Measurements from ENCODE around the gene TOR1A. TPM values are rescaled to one million over a fixed set of nuclear protein-coding genes. Genes with fewer than 3 reads are reported as not detected.

TOR1A gene
- polyA plus RNA-seq, 1 donor (not counting 4 experiments of a cell fraction or from before 2014, with no cell fraction given), result 60.6 TPM

GRCh38 chr9:129832982-129833381 lies 9.0 kb upstream of the TOR1A start:
- H4K20me1 ChIP-seq (ENCODE audit: control insufficient read depth, extremely low read depth, insufficient read depth, low read length), result no peaks in the 10 kb centered on the region
- peaks cover 18% of the 10 kb centered on the region for H3K79me2 ChIP-seq (ENCODE audit: control insufficient read depth, insufficient read depth, low read length)
- H3K9me3 ChIP-seq (ENCODE audit: control insufficient read depth, low read depth, low read length), result no peaks in the 10 kb centered on the region
- no peaks in the 10 kb centered on the region for H3K27me3 ChIP-seq (ENCODE audit: control insufficient read depth, extremely low read depth, insufficient read depth, low read length)
- dilution Hi-C loops (cut with MboI; ENCODE audit: extremely low pct_ligation_motif_present, low sequenced_read_pairs), result no loop called here
- H2AFZ ChIP-seq (ENCODE audit: control insufficient read depth, low read length), result no peak overlapping the region
- peaks cover 15% of the 10 kb centered on the region for H3K4me1 ChIP-seq (ENCODE audit: control insufficient read depth, extremely low read depth, insufficient read depth, low read length)
- no peak for TF ChIP-seq CTCF (optimal IDR thresholded peaks at IDR 0.05 in 1 of 3, IDR thresholded peaks at IDR 0.05 in 1 of 3, conservative IDR thresholded peaks at IDR 0.05 in 1 of 3; ENCODE audit: extremely low read depth in 1 of 3, insufficient read depth in 2 of 3, low read length in 3 of 3)
- no peak for TF ChIP-seq EZH2 (IDR thresholded peaks at IDR 0.05; ENCODE audit: low read length)
- FAIRE-seq, result no peak
- H3K9me1 ChIP-seq (ENCODE audit: control insufficient read depth, extremely low read depth, insufficient read depth, low read length), result no peaks in the 10 kb centered on the region
- peaks cover 11 to 15% of the 10 kb centered on the region in 2 experiments for H3K36me3 ChIP-seq (ENCODE audit: control insufficient read depth in 2 of 2, extremely low read depth in 1 of 2, insufficient read depth in 2 of 2, low read length in 2 of 2)
- H3K4me3 ChIP-seq (ENCODE audit: control insufficient read depth in 2 of 3, extremely low read depth in 1 of 3, insufficient read depth in 2 of 3, low read depth in 1 of 3, low read length in 3 of 3), result no peak overlapping the region
- H3K9ac ChIP-seq (ENCODE audit: control insufficient read depth, extremely low read depth, insufficient read depth, low read length), result no peak overlapping the region
- no peak overlapping the region for H3K4me2 ChIP-seq (ENCODE audit: control insufficient read depth, extremely low read depth, insufficient read depth, low read depth, low read length)
- DNase-seq (ENCODE audit: low read depth, low spot score), result no peak
- H3K27ac ChIP-seq (ENCODE audit: control insufficient read depth, insufficient read depth, low read length), result no peak overlapping the region

GRCh38 chr9:129828969-129829368 lies 5.0 kb upstream of the TOR1A start:
- Histone ChIP-seq H3K4me2 (ENCODE audit: control insufficient read depth, extremely low read depth, insufficient read depth, low read depth, low read length) (no peak overlapping the region), H3K36me3 (ENCODE audit: control insufficient read depth in 2 of 2, extremely low read depth in 1 of 2, insufficient read depth in 2 of 2, low read length in 2 of 2) (peaks cover 13 to 16% of the 10 kb centered on the region in 2 experiments), H3K27ac (ENCODE audit: control insufficient read depth, insufficient read depth, low read length) (no peak overlapping the region), H3K79me2 (ENCODE audit: control insufficient read depth, insufficient read depth, low read length) (peaks cover 7% of the 10 kb centered on the region), H3K4me1 (ENCODE audit: control insufficient read depth, extremely low read depth, insufficient read depth, low read length) (peaks cover 3% of the 10 kb centered on the region), H3K9me3 (ENCODE audit: control insufficient read depth, low read depth, low read length) (no peaks in the 10 kb centered on the region), H3K27me3 (ENCODE audit: control insufficient read depth, extremely low read depth, insufficient read depth, low read length) (no peaks in the 10 kb centered on the region), H3K9ac (ENCODE audit: control insufficient read depth, extremely low read depth, insufficient read depth, low read length) (no peak overlapping the region), H2AFZ (ENCODE audit: control insufficient read depth, low read length) (no peak overlapping the region), H3K9me1 (ENCODE audit: control insufficient read depth, extremely low read depth, insufficient read depth, low read length) (no peaks in the 10 kb centered on the region), H3K4me3 (ENCODE audit: control insufficient read depth in 2 of 3, extremely low read depth in 1 of 3, insufficient read depth in 2 of 3, low read depth in 1 of 3, low read length in 3 of 3) (no peak overlapping the region), H4K20me1 (ENCODE audit: control insufficient read depth, extremely low read depth, insufficient read depth, low read length) (no peaks in the 10 kb centered on the region)
- FAIRE-seq (no peak), DNase-seq (ENCODE audit: low read depth, low spot score) (no peak)
- dilution Hi-C loops (cut with MboI; ENCODE audit: extremely low pct_ligation_motif_present, low sequenced_read_pairs), result no loop called here
- no peak for TF ChIP-seq EZH2 (IDR thresholded peaks at IDR 0.05; ENCODE audit: low read length)
- no peak for TF ChIP-seq CTCF (optimal IDR thresholded peaks at IDR 0.05 in 1 of 3, IDR thresholded peaks at IDR 0.05 in 1 of 3, conservative IDR thresholded peaks at IDR 0.05 in 1 of 3; ENCODE audit: extremely low read depth in 1 of 3, insufficient read depth in 2 of 3, low read length in 3 of 3)

Data from keratinocyte (primary cell).